ENCODE measurements around the gene ZNF74. TPM values are rescaled to one million over a fixed set of nuclear protein-coding genes. Genes with fewer than 3 reads are reported as not detected.
"Not testable (repeated sequence)": the region's sequence is repeated elsewhere in the genome, so short reads cannot be mapped to it uniquely, and the experiment has no call there.

The ZNF74 gene
- total RNA-seq, 1 donor from 2014 or later = 28.8 TPM

DNA sequence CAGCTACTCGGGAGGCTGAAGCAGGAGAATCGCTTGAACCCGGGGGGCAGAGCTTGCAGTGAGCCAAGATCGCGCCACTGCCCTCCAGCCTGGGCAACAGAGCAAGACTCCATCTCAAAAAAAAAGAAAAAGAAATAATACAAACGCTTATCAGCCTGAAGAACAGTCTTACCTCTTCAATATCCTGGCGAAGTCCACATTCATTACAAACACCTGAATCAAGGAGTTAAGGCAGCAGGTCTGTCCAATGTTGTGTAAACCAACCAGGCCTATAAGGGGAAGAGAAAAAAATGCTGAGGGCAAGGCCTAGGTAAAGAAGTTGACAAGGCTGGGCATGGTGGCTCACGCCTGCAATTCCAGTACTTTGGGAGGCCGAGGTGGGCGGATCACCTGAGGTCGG is 17.0 kb upstream of the ZNF74 start:
- H3K4me3 Mint-ChIP-seq (ENCODE audit: unreplicated experiment); H3K9me3 Mint-ChIP-seq (ENCODE audit: unreplicated experiment); H3K36me3 Mint-ChIP-seq (ENCODE audit: low read depth, unreplicated experiment); H3K27ac Mint-ChIP-seq (ENCODE audit: unreplicated experiment); DNase-seq (ENCODE audit: low spot score); H3K27me3 Mint-ChIP-seq (ENCODE audit: unreplicated experiment); H3K4me1 Mint-ChIP-seq (ENCODE audit: unreplicated experiment): not testable (repeated sequence)

GRCh38 chr22:20378110-20378509 is 15.8 kb upstream of the ZNF74 start:
- no peak for DNase-seq (ENCODE audit: low spot score)
- Mint-ChIP-seq H3K27me3 (ENCODE audit: unreplicated experiment) (no peaks in the 10 kb centered on the region), H3K4me3 (ENCODE audit: unreplicated experiment) (no peak overlapping the region), H3K36me3 (ENCODE audit: low read depth, unreplicated experiment) (no peaks in the 10 kb centered on the region), H3K4me1 (ENCODE audit: unreplicated experiment) (no peaks in the 10 kb centered on the region), H3K27ac (ENCODE audit: unreplicated experiment) (no peak overlapping the region), H3K9me3 (ENCODE audit: unreplicated experiment) (no peaks in the 10 kb centered on the region)
- no peak for TF ChIP-seq CTCF (IDR thresholded peaks at IDR 0.05; ENCODE audit: unreplicated experiment)

- not testable (repeated sequence) for H3K4me1 Mint-ChIP-seq (ENCODE audit: unreplicated experiment); H3K27me3 Mint-ChIP-seq (ENCODE audit: unreplicated experiment); H3K27ac Mint-ChIP-seq (ENCODE audit: unreplicated experiment); H3K36me3 Mint-ChIP-seq (ENCODE audit: low read depth, unreplicated experiment); DNase-seq (ENCODE audit: low spot score); H3K9me3 Mint-ChIP-seq (ENCODE audit: unreplicated experiment); H3K4me3 Mint-ChIP-seq (ENCODE audit: unreplicated experiment)
Observed at GRCh38 chr22:20378684-20379083, 15.3 kb upstream of the ZNF74 start.

GRCh38 chr22:20380486-20380885 is 13.5 kb upstream of the ZNF74 start:
- no peak overlapping the region for H3K27ac Mint-ChIP-seq (ENCODE audit: unreplicated experiment)
- no peaks in the 10 kb centered on the region for H3K36me3 Mint-ChIP-seq (ENCODE audit: low read depth, unreplicated experiment)
- H3K9me3 Mint-ChIP-seq (ENCODE audit: unreplicated experiment) = no peaks in the 10 kb centered on the region
- no peaks in the 10 kb centered on the region for H3K4me1 Mint-ChIP-seq (ENCODE audit: unreplicated experiment)
- TF ChIP-seq CTCF (IDR thresholded peaks at IDR 0.05; ENCODE audit: unreplicated experiment) = no peak
- no peak overlapping the region for H3K4me3 Mint-ChIP-seq (ENCODE audit: unreplicated experiment)
- no peaks in the 10 kb centered on the region for H3K27me3 Mint-ChIP-seq (ENCODE audit: unreplicated experiment)
- DNase-seq (ENCODE audit: low spot score) = no peak

GRCh38 chr22:20383538-20383937 is 10.4 kb upstream of the ZNF74 start:
- Mint-ChIP-seq H3K9me3 (ENCODE audit: unreplicated experiment) (no peaks in the 10 kb centered on the region), H3K27me3 (ENCODE audit: unreplicated experiment) (no peaks in the 10 kb centered on the region), H3K4me3 (ENCODE audit: unreplicated experiment) (no peak overlapping the region), H3K27ac (ENCODE audit: unreplicated experiment) (no peak overlapping the region), H3K4me1 (ENCODE audit: unreplicated experiment) (no peaks in the 10 kb centered on the region), H3K36me3 (ENCODE audit: low read depth, unreplicated experiment) (no peaks in the 10 kb centered on the region)
- no peak for TF ChIP-seq CTCF (IDR thresholded peaks at IDR 0.05; ENCODE audit: unreplicated experiment)
- no peak for DNase-seq (ENCODE audit: low spot score)

DNA sequence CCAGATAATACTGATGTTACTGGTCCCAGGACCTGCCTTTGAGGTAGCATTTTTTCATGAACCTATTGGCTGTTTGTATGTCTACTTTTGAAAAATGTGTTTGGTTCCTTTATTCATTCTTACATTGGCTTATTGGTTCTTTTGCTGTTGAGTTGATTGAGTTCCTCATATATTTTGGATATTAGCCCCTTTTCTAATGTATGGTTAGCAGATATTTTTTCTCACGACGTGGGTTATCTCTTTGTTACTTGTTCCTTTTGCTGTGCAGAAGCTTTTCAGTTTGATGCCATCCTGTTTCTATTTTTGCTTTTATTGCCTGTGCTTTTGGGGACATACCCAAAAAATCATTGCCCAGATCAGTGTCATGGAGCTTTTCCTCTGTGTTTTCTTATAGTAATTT is 9.8 kb upstream of the ZNF74 start:
- no peak for TF ChIP-seq CTCF (IDR thresholded peaks at IDR 0.05; ENCODE audit: unreplicated experiment)
- Mint-ChIP-seq H3K4me3 (ENCODE audit: unreplicated experiment) (no peak overlapping the region), H3K27ac (ENCODE audit: unreplicated experiment) (no peak overlapping the region), H3K4me1 (ENCODE audit: unreplicated experiment) (no peaks in the 10 kb centered on the region), H3K27me3 (ENCODE audit: unreplicated experiment) (no peaks in the 10 kb centered on the region), H3K36me3 (ENCODE audit: low read depth, unreplicated experiment) (no peaks in the 10 kb centered on the region), H3K9me3 (ENCODE audit: unreplicated experiment) (no peaks in the 10 kb centered on the region)
- DNase-seq (ENCODE audit: low spot score) = no peak

Data from endothelial cell (in vitro differentiated cells).